Kidney epithelial cell (primary cell): Measurements from ENCODE around the gene CDC25A. TPM values are rescaled to one million over a fixed set of nuclear protein-coding genes. Genes with fewer than 3 reads are reported as not detected.

Experiments
- DNase-seq: peaks from one replicate; pipeline ENCODE4 v3.0.0-alpha.2; 2010; ENCODE audit warnings: low read depth
- H3K27me3 ChIP-seq: 2 replicates; pipeline ENCODE4 v1.6.0; 2011; ENCODE audit warnings: low read length; ENCODE audit not compliant: control insufficient read depth, insufficient read depth
- H3K36me3 ChIP-seq: 2 replicates; pipeline ENCODE4 v1.5.1; 2011; ENCODE audit warnings: low read length; ENCODE audit not compliant: control insufficient read depth, insufficient read depth
- H3K4me3 ChIP-seq: 2 replicates; pipeline ENCODE4 v1.5.1; 2011; ENCODE audit warnings: low read depth, mild to moderate bottlenecking, control low read depth, low read length
- total RNA-seq: library from RNA; depleted of rRNA; stranded (reverse); fragments of >200 nt; gene quantifications from 2 replicates; pipeline ENCODE4 v1.2.3, GENCODE V29; 2015
- TF ChIP-seq, protein P1 (sequence below): IDR thresholded peaks from 2 replicates; pipeline ENCODE4 v1.5.1; 2011; ENCODE audit warnings: mild to moderate bottlenecking, moderate library complexity, low read length, control low read depth, inconsistent platforms; ENCODE audit not compliant: insufficient read depth, poor library complexity, severe bottlenecking

The CDC25A gene
- total RNA-seq, 1 donor from 2014 or later: 5.3 TPM

DNA sequence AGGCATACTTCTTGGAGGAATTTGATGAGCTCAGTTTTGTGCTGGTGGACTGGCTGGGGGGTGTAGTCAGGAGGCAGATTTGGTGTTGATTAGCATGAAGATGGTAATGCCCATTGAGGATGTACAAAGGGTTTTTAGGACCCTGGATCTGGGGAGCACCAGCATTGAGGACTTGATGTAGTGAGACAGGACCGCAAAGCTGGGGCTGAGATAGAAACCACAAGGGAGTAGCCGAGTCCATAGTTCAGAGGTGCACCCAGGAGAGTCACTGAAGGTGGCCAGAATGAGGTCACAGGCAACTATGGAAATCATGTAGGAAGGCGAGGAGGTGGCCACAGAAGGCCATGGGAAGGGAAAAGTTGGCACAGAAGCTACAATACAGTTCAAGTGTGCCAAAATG is 2.7 kb upstream of the CDC25A start:
- DNase-seq: no peak

DNA sequence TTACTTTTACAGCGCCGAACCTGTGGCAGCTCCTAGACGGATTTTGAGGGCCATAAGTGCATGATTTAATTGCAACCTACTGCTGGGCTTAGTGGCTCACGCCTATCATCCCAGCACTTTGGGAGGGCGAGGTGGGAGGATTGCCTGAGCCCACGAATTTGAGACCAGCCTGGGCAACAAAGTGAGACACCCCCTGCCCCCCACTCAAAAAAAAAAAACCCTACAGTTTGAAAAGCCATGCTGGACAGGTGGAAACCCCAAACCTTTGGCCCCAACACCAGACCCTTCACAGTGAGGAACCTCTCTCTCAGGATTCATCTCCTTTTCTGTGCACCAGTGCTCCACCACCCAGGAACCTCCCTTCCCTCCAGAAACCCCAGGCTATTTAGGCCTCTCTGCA is 1.1 kb upstream of the CDC25A start:
- TF ChIP-seq, protein P1, sequence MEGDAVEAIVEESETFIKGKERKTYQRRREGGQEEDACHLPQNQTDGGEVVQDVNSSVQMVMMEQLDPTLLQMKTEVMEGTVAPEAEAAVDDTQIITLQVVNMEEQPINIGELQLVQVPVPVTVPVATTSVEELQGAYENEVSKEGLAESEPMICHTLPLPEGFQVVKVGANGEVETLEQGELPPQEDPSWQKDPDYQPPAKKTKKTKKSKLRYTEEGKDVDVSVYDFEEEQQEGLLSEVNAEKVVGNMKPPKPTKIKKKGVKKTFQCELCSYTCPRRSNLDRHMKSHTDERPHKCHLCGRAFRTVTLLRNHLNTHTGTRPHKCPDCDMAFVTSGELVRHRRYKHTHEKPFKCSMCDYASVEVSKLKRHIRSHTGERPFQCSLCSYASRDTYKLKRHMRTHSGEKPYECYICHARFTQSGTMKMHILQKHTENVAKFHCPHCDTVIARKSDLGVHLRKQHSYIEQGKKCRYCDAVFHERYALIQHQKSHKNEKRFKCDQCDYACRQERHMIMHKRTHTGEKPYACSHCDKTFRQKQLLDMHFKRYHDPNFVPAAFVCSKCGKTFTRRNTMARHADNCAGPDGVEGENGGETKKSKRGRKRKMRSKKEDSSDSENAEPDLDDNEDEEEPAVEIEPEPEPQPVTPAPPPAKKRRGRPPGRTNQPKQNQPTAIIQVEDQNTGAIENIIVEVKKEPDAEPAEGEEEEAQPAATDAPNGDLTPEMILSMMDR: no peak

More for the DNA sequence above, 2.7 kb upstream of the CDC25A start:
- Histone ChIP-seq H3K36me3 (no peaks in the 10 kb centered on the region), H3K27me3 (no peaks in the 10 kb centered on the region), H3K4me3 (no peak overlapping the region)
- TF ChIP-seq, protein P1: no peak

DNA sequence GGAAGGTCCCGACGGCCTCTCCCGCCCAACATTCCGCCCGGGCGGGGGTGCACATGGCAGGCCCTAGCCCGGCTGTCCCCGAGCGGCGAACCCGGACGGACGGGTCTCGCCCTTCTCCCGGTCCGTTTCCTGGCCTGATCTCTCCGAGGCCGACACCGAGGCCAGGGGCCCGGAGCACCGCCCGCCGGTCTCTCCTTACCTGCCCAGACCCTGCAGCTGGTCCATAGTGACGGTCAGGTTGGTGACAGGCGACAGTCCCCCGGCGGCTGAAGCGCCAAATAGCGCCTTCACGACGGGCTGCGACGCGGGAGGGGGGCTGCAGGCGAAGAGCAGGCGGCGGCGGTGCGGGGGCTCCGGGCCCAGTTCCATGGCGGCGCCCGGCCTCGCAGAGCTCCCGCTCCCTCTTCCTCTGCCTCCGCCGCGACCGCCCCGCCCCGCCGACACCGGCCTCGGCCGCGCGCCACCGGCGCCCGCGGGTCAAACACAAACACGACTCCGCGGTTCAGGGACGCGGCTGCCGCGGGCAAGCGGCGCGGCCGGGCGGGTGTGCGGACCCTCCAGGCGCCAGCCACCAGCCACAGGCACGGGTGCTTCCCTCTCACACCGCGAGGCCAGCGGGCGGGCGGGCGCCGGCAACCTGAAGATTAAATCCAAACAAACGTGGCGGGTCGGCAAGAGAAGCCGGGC is 495 bp downstream of the CDC25A start:
- Histone ChIP-seq H3K27me3 (no peaks in the 10 kb centered on the region), H3K4me3 (peak overlapping the region; percentile 79), H3K36me3 (no peaks in the 10 kb centered on the region)
- DNase-seq: peak; percentile 39
- TF ChIP-seq, protein P1: no peak

More for the DNA sequence above, 1.1 kb upstream of the CDC25A start:
- H3K27me3 ChIP-seq: no peaks in the 10 kb centered on the region
- H3K36me3 ChIP-seq: no peaks in the 10 kb centered on the region
- DNase-seq: no peak
- no peak overlapping the region for H3K4me3 ChIP-seq

DNA sequence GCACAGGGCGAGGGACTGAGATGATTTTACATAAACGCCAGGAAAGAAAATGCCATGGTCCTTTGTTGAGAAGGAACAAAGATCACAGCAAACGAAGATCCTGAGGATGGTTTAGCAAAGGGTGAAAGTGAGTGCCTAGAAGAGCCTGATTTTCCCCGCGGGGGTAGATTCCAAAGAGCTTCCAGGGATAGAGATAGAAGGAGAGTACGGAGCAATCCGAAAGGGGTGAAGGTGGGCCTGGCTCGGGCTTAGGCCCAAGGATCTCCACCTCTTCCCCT is 977 bp downstream of the CDC25A start:
- Histone ChIP-seq H3K36me3 (no peaks in the 10 kb centered on the region), H3K4me3 (peak overlapping the region; percentile 79), H3K27me3 (no peaks in the 10 kb centered on the region)
- TF ChIP-seq, protein P1: no peak
- no peak for DNase-seq

DNA sequence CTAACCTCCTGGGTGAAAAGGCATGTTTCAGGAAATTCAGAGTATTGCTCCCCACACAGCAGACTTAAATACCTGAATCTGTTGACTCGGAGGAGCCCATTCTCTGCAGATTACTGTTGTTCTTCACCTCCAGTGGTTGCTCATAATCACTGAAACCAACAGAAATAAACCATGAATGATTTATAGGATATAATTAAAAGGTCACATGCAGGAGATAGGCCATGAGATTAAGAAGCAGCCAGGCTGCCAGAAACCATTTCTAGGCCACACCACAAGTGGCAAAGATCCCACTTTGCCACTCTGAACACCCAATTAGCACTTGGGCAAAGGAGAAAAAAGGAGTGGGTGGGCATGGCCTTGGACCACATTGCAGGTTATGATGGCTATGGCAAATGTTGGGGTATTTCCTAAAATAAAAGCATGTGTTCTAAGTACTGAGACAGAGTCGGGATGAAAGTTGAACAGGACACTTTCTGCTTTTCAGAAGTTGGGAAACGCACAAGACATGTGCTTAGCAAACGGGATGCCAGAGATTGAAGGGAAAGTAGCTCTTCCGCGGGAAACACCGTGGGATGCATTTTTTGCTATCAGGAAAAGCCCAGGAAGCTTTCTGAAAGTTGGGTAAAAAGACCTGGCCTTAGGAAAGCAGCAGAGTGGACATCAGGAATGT is 1.5 kb downstream of the CDC25A start:
- peak overlapping the region; percentile 79 for H3K4me3 ChIP-seq
- no peaks in the 10 kb centered on the region for H3K27me3 ChIP-seq
- no peaks in the 10 kb centered on the region for H3K36me3 ChIP-seq
- peak; percentile 2 for DNase-seq
- TF ChIP-seq, protein P1: no peak

DNA sequence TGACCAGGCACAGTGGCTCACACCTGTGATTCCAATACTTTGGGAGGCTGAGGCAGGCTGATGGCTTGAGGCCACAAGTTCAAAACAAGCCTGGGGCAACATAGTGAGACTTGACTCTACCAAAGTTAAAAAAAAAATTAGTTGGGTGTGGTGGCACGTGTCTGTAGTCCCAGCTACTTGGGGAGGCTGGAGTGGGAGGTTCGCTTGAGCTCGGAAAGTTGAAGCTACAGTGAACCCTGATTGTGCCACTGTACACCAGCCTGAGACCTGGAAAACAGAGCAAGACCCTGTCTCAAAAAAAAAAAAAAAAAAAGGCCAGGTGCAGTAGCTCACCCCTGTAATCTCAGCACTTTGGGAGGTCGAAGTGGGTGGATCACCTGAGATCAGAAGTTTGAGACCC is 3.1 kb downstream of the CDC25A start:
- TF ChIP-seq, protein P1: no peak
- H3K27me3 ChIP-seq: no peaks in the 10 kb centered on the region
- no peak overlapping the region for H3K4me3 ChIP-seq
- no peaks in the 10 kb centered on the region for H3K36me3 ChIP-seq
- no peak for DNase-seq
